ENCODE measurements around the gene TWNK.

GRCh38 chr10:101015582-101015973 is 28.2 kb downstream of the TWNK start:
- TF ChIP-seq EP300 (IDR thresholded peaks at IDR 0.05) (no peak), HOXA7 (CRISPR knock-in tag; IDR thresholded peaks at IDR 0.05) (no peak), POLR2A (IDR thresholded peaks at IDR 0.05; ENCODE audit: low read length) (no peak), FOXS1 (CRISPR knock-in tag; IDR thresholded peaks at IDR 0.05) (no peak), CTCF (IDR thresholded peaks at IDR 0.05) (no peak), MAZ (IDR thresholded peaks at IDR 0.05; ENCODE audit: borderline replicate concordance, low read depth, low read length) (no peak)

Data from A549 (cell line).